Astrocyte of the hippocampus (primary cell): ENCODE data around the gene ITGBL1.

Source experiments
- DNase-seq: peaks from one replicate; pipeline ENCODE4 v3.0.0; 2011; ENCODE audit warnings: low read depth, low spot score

ITGBL1 gene

GRCh38 chr13:101695870-101696516 lies 243.5 kb downstream of the ITGBL1 start:
- no peak for DNase-seq

DNA sequence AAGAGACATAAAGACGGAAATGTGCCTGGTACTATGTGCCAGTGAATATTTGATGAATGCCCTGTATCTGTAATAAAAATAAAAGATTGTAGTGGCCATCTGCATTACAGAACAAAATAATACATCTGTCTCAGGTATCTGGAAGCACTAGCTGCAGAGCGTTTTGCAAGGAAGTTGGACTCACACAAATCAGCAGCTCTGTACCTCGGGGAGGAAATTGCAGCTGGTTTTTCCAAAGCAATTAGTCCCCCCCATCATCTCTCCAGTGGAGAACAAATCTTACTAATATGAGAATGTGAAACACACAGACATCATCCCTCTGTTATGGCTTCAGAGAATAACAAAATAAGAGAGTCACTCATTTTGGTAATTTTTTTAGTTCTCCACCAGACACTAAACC lies 245.3 kb downstream of the ITGBL1 start:
- no peak for DNase-seq

GRCh38 chr13:101698400-101698799 lies 245.9 kb downstream of the ITGBL1 start:
- DNase-seq, result no peak

- DNase-seq, result peak; percentile 70
Observed at GRCh38 chr13:101700598-101700997, 248.1 kb downstream of the ITGBL1 start.

DNA sequence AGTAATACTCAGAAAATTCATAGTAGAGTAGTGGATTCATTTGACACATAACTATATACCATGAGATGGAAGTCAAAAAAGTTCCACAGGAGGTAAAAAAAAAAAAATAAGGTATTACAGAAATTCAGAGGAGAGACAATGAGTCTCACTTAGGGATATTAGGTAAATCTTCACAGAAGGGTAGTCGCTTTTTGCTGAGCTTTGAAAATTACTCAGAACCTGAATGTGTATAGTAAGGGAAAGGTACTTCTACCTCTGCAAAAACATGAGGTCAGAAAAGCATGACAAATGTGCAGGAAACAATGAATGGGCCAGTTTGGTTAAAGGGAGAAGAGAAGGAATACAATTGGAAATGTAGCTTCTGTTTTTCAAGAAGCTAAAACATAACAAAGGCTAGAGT lies 250.6 kb downstream of the ITGBL1 start:
- DNase-seq, result no peak

GRCh38 chr13:101703838-101704237 lies 251.4 kb downstream of the ITGBL1 start:
- no peak for DNase-seq

GRCh38 chr13:101706651-101707050 lies 254.2 kb downstream of the ITGBL1 start:
- DNase-seq, result peak; percentile 79

DNA sequence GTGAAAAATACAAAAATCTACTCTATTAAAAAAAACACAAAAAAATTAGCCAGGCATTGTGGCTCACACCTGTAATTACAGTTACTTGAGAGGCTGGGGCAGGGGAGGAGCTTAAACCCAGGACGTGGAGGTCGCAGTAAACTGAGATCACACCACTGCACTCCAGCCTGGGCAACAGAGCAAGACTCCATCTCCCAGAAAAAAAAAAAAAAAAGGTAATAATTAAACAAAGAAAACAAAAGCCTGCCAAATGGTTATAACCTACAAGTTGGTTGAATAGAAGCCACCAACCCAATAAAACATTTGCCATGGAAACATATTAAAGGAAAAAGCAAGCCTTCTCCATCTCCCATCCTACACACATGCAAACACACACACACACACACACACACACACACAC lies 255.2 kb downstream of the ITGBL1 start:
- DNase-seq, result no peak

DNA sequence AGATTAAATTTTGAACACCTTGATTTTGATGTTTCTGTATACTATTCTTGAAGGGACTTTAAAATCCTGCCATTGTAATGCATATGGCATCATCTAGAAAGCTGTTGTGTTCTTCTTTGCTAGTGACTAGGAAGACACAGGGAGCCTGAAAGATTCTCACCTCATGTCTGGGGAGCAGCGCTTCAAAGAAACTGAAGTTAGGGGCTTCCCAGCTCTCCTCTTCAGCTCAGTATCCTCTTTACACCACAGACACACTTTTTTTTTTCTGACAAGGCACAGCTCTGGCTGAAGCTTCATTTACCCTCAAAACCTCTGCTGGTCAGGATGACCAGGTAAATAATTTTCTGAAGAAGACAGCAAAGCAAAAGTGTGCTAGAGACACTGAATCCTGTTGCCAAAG lies 255.6 kb downstream of the ITGBL1 start:
- no peak for DNase-seq

DNA sequence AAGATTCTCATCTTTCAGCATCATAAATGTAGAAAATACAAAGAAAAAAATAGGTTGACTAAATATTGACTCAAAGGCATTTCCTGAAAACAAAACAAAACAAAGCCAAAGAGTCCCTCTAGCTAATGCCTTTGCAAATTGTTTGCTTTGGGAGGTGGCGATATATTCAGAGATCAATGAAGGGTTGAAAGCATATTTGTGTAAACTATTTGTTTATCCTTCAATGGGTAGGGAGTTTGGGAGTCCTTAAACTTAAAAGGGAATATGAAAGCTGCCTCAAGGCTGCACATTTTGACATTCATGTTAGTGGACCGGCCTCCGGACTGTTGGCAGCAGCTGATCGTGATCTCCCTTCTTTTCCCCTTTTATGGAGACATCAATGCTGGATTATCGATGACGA lies 257.5 kb downstream of the ITGBL1 start:
- DNase-seq, result no peak

- DNase-seq, result no peak
Observed at GRCh38 chr13:101711307-101712025, 259.0 kb downstream of the ITGBL1 start.

DNA sequence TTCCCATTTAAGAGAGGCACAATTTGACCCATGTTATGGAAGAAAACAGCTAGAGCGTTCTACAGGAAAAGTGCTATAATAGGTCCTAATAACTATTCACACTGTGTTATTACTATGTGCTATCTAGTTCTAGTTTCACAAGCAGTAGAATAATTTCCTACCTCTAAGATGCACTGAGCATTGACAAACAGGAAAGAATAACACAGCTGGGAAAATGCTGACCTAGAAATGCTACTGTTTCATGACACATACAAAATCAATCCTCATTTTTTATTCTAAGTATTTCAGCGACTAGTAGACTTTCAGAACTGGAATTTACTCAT lies 259.5 kb downstream of the ITGBL1 start:
- DNase-seq, result no peak

- DNase-seq, result no peak
Observed at GRCh38 chr13:101714195-101714594, 261.7 kb downstream of the ITGBL1 start.

DNA sequence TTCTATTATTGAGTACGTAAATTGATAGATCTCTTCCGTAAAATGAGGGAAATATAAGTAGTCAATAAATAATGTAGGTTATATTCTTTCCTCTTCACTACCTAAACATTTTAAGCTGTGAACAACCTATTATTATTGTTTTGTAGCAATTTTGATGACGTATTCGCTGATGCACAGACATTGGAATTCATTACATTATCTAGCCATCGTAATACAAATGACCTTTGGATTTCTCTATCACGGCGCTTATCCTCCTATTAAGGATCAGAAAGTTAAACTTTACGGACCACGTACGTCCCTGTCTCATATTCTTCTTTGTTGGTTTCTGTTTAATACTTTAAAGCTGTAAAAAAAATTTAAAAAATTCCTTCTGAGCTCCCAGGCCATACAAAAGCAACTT lies 264.9 kb downstream of the ITGBL1 start:
- no peak for DNase-seq

DNA sequence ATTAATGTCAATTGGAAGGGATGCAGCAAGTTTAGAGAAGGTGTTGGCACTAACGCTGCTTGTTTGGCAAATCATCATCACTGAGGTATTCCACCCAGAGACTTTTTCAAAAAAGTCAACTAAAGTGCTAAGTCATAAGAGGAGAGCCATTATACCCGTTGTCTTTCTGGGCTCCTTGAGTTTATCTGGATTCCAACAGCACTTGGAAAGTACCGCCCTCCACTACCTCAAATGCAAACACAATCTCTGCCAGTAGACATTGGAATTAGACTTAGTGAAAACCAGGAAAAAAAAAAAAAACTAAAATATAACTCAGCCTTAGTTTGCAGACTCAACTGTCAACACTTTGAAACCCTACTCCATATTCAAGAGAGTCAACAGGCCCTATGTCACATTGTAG lies 266.0 kb downstream of the ITGBL1 start:
- no peak for DNase-seq

DNA sequence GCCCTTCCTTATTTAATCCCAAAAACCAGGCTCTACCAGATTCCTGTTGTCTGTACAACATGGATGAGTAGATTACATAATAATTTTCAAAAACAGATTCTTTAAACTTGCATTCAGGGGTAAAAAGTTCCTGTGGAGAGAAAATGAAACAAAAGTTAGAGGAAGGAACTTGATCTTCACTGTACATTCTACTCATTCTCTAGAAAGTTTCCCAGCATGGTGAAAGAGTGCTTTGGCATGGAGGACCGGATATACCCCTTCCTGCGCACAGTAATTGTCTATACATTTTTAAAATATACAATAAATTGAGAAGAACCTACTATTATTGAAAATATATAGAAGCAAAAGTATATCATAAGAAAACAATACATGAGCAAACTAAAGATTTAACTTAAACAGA lies 274.2 kb downstream of the ITGBL1 start:
- DNase-seq, result no peak

DNA sequence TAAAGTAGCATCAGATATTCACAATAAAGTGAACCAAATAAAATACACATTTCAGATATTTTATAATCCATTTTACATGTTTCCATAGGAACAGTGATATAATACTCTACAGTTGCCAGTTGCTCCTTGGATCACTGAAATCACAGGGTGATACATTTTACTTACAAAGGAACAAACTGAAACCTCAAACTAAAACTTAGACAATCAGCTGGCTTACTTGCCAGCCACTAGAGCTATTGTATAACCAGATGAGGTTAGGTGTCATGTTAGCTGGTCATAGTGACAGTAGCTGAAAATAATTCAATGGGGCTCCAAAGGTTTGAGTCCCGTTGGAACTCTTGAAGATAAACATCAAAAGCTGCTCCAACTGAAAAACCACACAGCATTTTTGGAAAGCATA lies 274.6 kb downstream of the ITGBL1 start:
- no peak for DNase-seq

DNA sequence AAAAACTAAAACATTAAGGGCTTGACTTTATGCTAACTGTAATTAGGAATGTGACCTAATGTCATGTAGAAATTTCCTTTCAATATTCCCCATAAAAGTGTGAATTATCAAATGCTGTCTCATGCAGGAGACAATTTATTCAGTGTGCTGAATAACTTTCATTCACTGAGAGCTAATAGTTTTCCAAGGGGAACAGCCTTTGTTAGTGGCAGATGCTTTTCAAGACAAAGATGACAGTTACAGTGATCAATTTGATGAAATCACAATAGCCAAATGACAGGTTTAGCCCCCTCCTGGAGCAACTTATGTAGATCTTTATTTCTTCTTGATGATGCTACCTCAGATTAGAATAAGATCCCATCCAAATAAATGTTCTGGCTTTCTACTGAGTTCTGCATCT lies 275.5 kb downstream of the ITGBL1 start:
- DNase-seq, result no peak

DNA sequence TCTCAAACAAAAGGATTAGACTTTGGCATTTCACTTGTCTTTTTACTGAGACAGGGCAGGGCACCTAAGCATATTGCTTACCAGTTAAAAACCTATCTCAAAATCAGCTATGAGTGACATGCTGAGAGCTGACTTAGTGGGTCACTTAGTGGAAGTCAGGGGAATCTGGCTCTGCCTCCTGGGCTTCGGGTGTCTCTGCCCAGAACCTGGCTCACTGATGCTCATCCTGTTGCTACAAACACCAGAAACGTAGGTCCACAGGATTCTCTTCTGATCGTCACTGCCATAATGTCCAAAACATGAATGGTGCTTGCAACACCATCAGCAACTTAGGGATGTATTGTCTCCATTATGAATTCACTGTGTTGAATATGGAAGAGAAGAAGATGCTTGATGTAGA lies 276.1 kb downstream of the ITGBL1 start:
- no peak for DNase-seq

GRCh38 chr13:101730420-101731000 lies 278.0 kb downstream of the ITGBL1 start:
- DNase-seq, result peak; percentile 18

GRCh38 chr13:101736566-101736965 lies 284.1 kb downstream of the ITGBL1 start:
- no peak for DNase-seq

- DNase-seq, result no peak
Observed at GRCh38 chr13:101738336-101738735, 285.9 kb downstream of the ITGBL1 start.
